Neural cell (in vitro differentiated cells): ENCODE data around the gene AQP6. TPM values are rescaled to one million over a fixed set of nuclear protein-coding genes. Genes with fewer than 3 reads are reported as not detected.

Experiments
- H2AFZ ChIP-seq: fragments of 200-600, 300-800 bp; sonication (generic), shearing (Covaris generic); 2 replicates; pipeline ENCODE4 v1.6.0; 2014; ENCODE audit warnings: low read depth, mild to moderate bottlenecking, antibody characterized with exemption, low read length, moderate library complexity
- H3F3A ChIP-seq: fragments of 200-600 bp; shearing (Covaris generic); 2 replicates; pipeline ENCODE4 v1.6.1; 2016; ENCODE audit warnings: mild to moderate bottlenecking, moderate library complexity, mixed read lengths, antibody characterized with exemption, low read length; ENCODE audit not compliant: insufficient read depth, poor library complexity, severe bottlenecking
- H3K27ac ChIP-seq: fragments of 200-600, 300-800 bp; sonication (generic), shearing (Covaris generic); 2 replicates; pipeline ENCODE4 v1.5.1; 2014; ENCODE audit warnings: mild to moderate bottlenecking, low read length, moderate library complexity
- H3K27me3 ChIP-seq: fragments of 300-800, 200-600 bp; sonication (generic), shearing (Covaris generic); 2 replicates; pipeline ENCODE4 v1.6.0; 2014; ENCODE audit warnings: mild to moderate bottlenecking, low read depth, low read length, moderate library complexity; ENCODE audit not compliant: insufficient read depth
- H3K36me3 ChIP-seq: fragments of 300-800, 200-600 bp; sonication (generic), shearing (Covaris generic); 2 replicates; pipeline ENCODE4 v1.5.1; 2014; ENCODE audit warnings: mild to moderate bottlenecking, antibody characterized with exemption, low read length, moderate library complexity; ENCODE audit not compliant: insufficient read depth
- H3K4me2 ChIP-seq: fragments of 300-800, 200-600 bp; sonication (generic), shearing (Covaris generic); 2 replicates; pipeline ENCODE4 v1.6.0; 2014; ENCODE audit warnings: mild to moderate bottlenecking, low read length
- H3K4me3 ChIP-seq: fragments of 300-800, 200-600 bp; sonication (generic), shearing (Covaris generic); 2 replicates; pipeline ENCODE4 v1.5.1; 2014; ENCODE audit warnings: mild to moderate bottlenecking, low read length, moderate library complexity
- H3K79me2 ChIP-seq: fragments of 200-600 bp; shearing (Covaris generic); replicated peaks from 2 replicates; pipeline ENCODE4 v1.6.0; 2014; ENCODE audit warnings: mild to moderate bottlenecking, low read length, moderate library complexity; ENCODE audit not compliant: insufficient read depth
- H3K9ac ChIP-seq: fragments of 300-800, 200-600 bp; sonication (generic), shearing (Covaris generic); 2 replicates; pipeline ENCODE4 v1.6.1; 2016; ENCODE audit warnings: mild to moderate bottlenecking, low read length, mixed read lengths
- H3K9me2 ChIP-seq: fragments of 200-600 bp; shearing (Covaris generic); 2 replicates; pipeline ENCODE4 v1.6.1; 2016; ENCODE audit warnings: mild to moderate bottlenecking, low read length, mixed read lengths; ENCODE audit not compliant: insufficient read depth
- H3K9me3 ChIP-seq: fragments of 200-600, 300-800 bp; sonication (generic), shearing (Covaris generic); 2 replicates; pipeline ENCODE4 v1.6.1; 2016; ENCODE audit warnings: mild to moderate bottlenecking, mixed run types, low read length, moderate library complexity, mixed read lengths
- H4K20me1 ChIP-seq: fragments of 200-600 bp; shearing (Covaris generic); 2 replicates; pipeline ENCODE4 v1.6.1; 2016; ENCODE audit warnings: mild to moderate bottlenecking, mixed run types; ENCODE audit not compliant: insufficient read depth
- CTCF ChIP-seq: fragments of 450-650 bp; IDR thresholded peaks from 2 replicates; pipeline ENCODE4 v1.5.1; 2014; ENCODE audit warnings: antibody characterized with exemption, mild to moderate bottlenecking, moderate library complexity; ENCODE audit not compliant: poor library complexity, severe bottlenecking
- EP300 ChIP-seq: fragments of 450-650 bp; conservative IDR thresholded peaks from 2 replicates; pipeline ENCODE4 v1.6.1; 2014; ENCODE audit warnings: antibody characterized with exemption, mild to moderate bottlenecking, moderate library complexity; ENCODE audit not compliant: poor library complexity, severe bottlenecking
- EZH2 ChIP-seq: fragments of 200-600, 300-800 bp; shearing (Covaris generic), sonication (generic); IDR thresholded peaks from 2 replicates; pipeline ENCODE4 v1.6.1; 2014; ENCODE audit warnings: antibody characterized with exemption, low read length, borderline replicate concordance, mild to moderate bottlenecking; ENCODE audit not compliant: insufficient read depth, poor library complexity, severe bottlenecking
- MXI1 ChIP-seq: fragments of 450-650 bp; conservative IDR thresholded peaks from 2 replicates; pipeline ENCODE4 v1.6.1; 2014; ENCODE audit warnings: antibody characterized with exemption, mild to moderate bottlenecking; ENCODE audit not compliant: poor library complexity, severe bottlenecking
- POLR2AphosphoS5 ChIP-seq: IDR thresholded peaks from 2 replicates; pipeline ENCODE4 v1.6.1; 2012
- RAD21 ChIP-seq: fragments of 450-650 bp; conservative IDR thresholded peaks from 2 replicates; pipeline ENCODE4 v1.6.1; 2014; ENCODE audit warnings: antibody characterized with exemption, mild to moderate bottlenecking, moderate library complexity
- REST ChIP-seq: IDR thresholded peaks from 2 replicates; pipeline ENCODE4 v1.6.1; 2012; ENCODE audit warnings: borderline replicate concordance
- SMC3 ChIP-seq: fragments of 450-650 bp; conservative IDR thresholded peaks from 2 replicates; pipeline ENCODE4 v1.6.1; 2014; ENCODE audit warnings: antibody characterized with exemption, mild to moderate bottlenecking, moderate library complexity; ENCODE audit not compliant: poor library complexity
- TAF1 ChIP-seq: IDR thresholded peaks from 2 replicates; pipeline ENCODE4 v1.6.1; 2012; ENCODE audit warnings: low read depth
- polyA plus RNA-seq: library from polyadenylated mRNA; depleted of rRNA; stranded (reverse); fragments of >200 nt; gene quantifications from 2 replicates; pipeline ENCODE4 v1.2.3, GENCODE V29; 2014

AQP6 gene
- polyA plus RNA-seq, 1 donor from 2014 or later: not detected

GRCh38 chr12:50016501-50017475 lies 44.0 kb downstream of the AQP6 start (continued):
- TF ChIP-seq CTCF (no peak), EZH2 (no peak)

- Histone ChIP-seq H3K9ac (no peak overlapping the region), H3K27me3 (no peaks in the 10 kb centered on the region), H3K36me3 (no peaks in the 10 kb centered on the region), H3K27ac (no peak overlapping the region), H3K4me3 (no peak overlapping the region), H2AFZ (peak overlapping the region; percentile 24), H3F3A (no peaks in the 10 kb centered on the region), H4K20me1 (no peaks in the 10 kb centered on the region), H3K9me2 (no peaks in the 10 kb centered on the region), H3K9me3 (no peaks in the 10 kb centered on the region), H3K79me2 (peaks cover 44% of the 10 kb centered on the region), H3K4me2 (no peak overlapping the region)
- TF ChIP-seq TAF1 (no peak), MXI1 (no peak), REST (no peak), EZH2 (no peak), RAD21 (no peak), EP300 (no peak), POLR2AphosphoS5 (no peak), CTCF (no peak), SMC3 (no peak)
Observed at GRCh38 chr12:50017641-50018040, 44.9 kb downstream of the AQP6 start.
